Measurements from ENCODE around the gene PRRX2.

DNA sequence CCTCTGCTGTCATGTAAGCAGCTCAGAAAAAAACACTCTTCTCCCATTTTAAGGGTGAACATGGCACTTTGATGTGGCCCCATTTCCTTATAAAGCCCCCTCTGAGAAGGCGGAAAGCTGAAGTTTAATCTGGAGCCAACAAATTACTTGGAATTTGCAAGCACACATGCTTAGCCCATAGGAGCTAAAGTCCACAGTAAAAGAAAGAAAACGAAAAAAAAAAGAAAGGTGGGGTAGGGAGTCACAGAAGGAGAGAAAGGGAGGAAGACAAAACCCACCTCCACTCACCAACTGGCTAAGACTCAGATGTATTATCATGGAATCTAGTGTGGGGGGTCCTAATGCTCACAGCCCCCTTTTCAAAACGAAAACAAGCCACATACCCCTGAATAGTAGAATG, 30.4 kb downstream of the PRRX2 start:
- TF ChIP-seq POLR2A (IDR thresholded peaks at IDR 0.05), result no peak
- TF ChIP-seq, protein P1, sequence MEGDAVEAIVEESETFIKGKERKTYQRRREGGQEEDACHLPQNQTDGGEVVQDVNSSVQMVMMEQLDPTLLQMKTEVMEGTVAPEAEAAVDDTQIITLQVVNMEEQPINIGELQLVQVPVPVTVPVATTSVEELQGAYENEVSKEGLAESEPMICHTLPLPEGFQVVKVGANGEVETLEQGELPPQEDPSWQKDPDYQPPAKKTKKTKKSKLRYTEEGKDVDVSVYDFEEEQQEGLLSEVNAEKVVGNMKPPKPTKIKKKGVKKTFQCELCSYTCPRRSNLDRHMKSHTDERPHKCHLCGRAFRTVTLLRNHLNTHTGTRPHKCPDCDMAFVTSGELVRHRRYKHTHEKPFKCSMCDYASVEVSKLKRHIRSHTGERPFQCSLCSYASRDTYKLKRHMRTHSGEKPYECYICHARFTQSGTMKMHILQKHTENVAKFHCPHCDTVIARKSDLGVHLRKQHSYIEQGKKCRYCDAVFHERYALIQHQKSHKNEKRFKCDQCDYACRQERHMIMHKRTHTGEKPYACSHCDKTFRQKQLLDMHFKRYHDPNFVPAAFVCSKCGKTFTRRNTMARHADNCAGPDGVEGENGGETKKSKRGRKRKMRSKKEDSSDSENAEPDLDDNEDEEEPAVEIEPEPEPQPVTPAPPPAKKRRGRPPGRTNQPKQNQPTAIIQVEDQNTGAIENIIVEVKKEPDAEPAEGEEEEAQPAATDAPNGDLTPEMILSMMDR (IDR thresholded peaks at IDR 0.05), result no peak
